A172 (cell line): ENCODE data around the gene FOXA3. TPM values are rescaled to one million over a fixed set of nuclear protein-coding genes. Genes with fewer than 3 reads are reported as not detected.

ENCODE experiments used
- DNase-seq: peaks from one replicate; pipeline ENCODE4 v3.0.0-alpha.2; 2015; ENCODE audit warnings: low spot score
- total RNA-seq: library from RNA; depleted of rRNA; stranded (reverse); fragments of >200 nt; shearing (Covaris generic); gene quantifications from 2 replicates; pipeline ENCODE4 v1.2.3, GENCODE V29; 2014; rRNA removed

FOXA3 gene
- total RNA-seq, result not detected in 2 replicates

GRCh38 chr19:45863840-45864628, at the start of gene FOXA3:
Gene FOXA3 (plus strand): TSS chr19:45864326. CDS start chr19:45864457, 131 bp downstream.
- DNase-seq, result no peak

GRCh38 chr19:45814851-45815480, 49.2 kb upstream of the FOXA3 start, which contains the start of gene RSPH6A:
Gene RSPH6A (minus strand): TSS chr19:45815308. CDS start chr19:45815176, 132 bp downstream.
- DNase-seq, result no peak

- no peak for DNase-seq
These were observed 48.5 kb upstream of the FOXA3 start for GRCh38 chr19:45815481-45816216.

- DNase-seq, result no peak
These were observed 47.7 kb upstream of the FOXA3 start for GRCh38 chr19:45816236-45817009.

GRCh38 chr19:45817010-45817724, 47.0 kb upstream of the FOXA3 start:
- DNase-seq, result peak; percentile 70

GRCh38 chr19:45817725-45818301, 46.3 kb upstream of the FOXA3 start:
- no peak for DNase-seq

- DNase-seq, result no peak
These were observed 44.4 kb upstream of the FOXA3 start for GRCh38 chr19:45819769-45820168.

- DNase-seq, result no peak
These were observed 43.6 kb upstream of the FOXA3 start for GRCh38 chr19:45820413-45821102.

GRCh38 chr19:45821103-45821521, 43.0 kb upstream of the FOXA3 start:
- DNase-seq, result no peak

GRCh38 chr19:45821570-45821969, 42.6 kb upstream of the FOXA3 start:
- no peak for DNase-seq

- no peak for DNase-seq
These were observed 41.4 kb upstream of the FOXA3 start for GRCh38 chr19:45822716-45823115.

- DNase-seq, result no peak
These were observed 40.9 kb upstream of the FOXA3 start for GRCh38 chr19:45823182-45823581.

GRCh38 chr19:45824041-45824471, 40.1 kb upstream of the FOXA3 start:
- no peak for DNase-seq

GRCh38 chr19:45824531-45825262, 39.4 kb upstream of the FOXA3 start:
- DNase-seq, result no peak

GRCh38 chr19:45825263-45825605, 38.9 kb upstream of the FOXA3 start:
- DNase-seq, result no peak

GRCh38 chr19:45825917-45826893, 37.9 kb upstream of the FOXA3 start:
- DNase-seq, result no peak

GRCh38 chr19:45826934-45827333, 37.2 kb upstream of the FOXA3 start:
- no peak for DNase-seq

- DNase-seq, result no peak
These were observed 36.5 kb upstream of the FOXA3 start for GRCh38 chr19:45827459-45828093.
